ENCODE measurements around the gene KCNG3.

DNA sequence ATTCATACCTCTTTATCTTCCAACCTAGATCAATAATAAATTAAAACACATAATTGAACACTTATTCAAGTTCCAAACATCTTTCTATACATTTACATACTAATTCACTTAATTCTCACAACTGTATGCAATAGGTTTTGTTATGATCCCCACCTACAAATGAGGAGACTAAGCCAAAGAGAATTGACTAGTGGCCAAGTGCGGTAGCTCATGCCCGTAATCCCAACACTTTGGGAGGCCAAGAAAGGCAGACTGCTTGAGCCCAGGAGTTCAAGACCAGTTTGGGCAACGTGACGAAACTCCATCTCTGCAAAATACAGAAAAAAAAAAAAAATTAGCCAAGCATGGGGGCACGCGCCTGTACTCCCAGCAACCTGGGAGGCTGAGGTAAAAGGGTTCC, 36.8 kb downstream of the KCNG3 start:
- TF ChIP-seq ZNF224 (CRISPR knock-in tag; IDR thresholded peaks at IDR 0.05) (no peak), ZNF746 (CRISPR knock-in tag; IDR thresholded peaks at IDR 0.05) (no peak), MXI1 (IDR thresholded peaks at IDR 0.05; ENCODE audit: borderline replicate concordance, low read depth, low read length) (no peak), SIN3A (IDR thresholded peaks at IDR 0.05; ENCODE audit: borderline replicate concordance, low read depth, low read length) (no peak), MAFK (conservative IDR thresholded peaks at IDR 0.05 in 1 of 2, IDR thresholded peaks at IDR 0.05 in 1 of 2; ENCODE audit: low read length in 2 of 2) (no peak), KLF16 (CRISPR knock-in tag; IDR thresholded peaks at IDR 0.05) (no peak), ZNF335 (CRISPR knock-in tag; IDR thresholded peaks at IDR 0.05) (no peak), ZNF251 (CRISPR knock-in tag; IDR thresholded peaks at IDR 0.05) (no peak)
- TF ChIP-seq, protein P1, sequence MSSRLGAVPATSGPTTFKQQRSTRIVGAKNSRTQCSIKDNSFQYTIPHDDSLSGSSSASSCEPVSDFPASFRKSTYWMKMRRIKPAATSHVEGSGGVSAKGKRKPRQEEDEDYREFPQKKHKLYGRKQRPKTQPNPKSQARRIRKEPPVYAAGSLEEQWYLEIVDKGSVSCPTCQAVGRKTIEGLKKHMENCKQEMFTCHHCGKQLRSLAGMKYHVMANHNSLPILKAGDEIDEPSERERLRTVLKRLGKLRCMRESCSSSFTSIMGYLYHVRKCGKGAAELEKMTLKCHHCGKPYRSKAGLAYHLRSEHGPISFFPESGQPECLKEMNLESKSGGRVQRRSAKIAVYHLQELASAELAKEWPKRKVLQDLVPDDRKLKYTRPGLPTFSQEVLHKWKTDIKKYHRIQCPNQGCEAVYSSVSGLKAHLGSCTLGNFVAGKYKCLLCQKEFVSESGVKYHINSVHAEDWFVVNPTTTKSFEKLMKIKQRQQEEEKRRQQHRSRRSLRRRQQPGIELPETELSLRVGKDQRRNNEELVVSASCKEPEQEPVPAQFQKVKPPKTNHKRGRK (CRISPR knock-in tag; IDR thresholded peaks at IDR 0.05), result no peak
- TF ChIP-seq, protein P2, sequence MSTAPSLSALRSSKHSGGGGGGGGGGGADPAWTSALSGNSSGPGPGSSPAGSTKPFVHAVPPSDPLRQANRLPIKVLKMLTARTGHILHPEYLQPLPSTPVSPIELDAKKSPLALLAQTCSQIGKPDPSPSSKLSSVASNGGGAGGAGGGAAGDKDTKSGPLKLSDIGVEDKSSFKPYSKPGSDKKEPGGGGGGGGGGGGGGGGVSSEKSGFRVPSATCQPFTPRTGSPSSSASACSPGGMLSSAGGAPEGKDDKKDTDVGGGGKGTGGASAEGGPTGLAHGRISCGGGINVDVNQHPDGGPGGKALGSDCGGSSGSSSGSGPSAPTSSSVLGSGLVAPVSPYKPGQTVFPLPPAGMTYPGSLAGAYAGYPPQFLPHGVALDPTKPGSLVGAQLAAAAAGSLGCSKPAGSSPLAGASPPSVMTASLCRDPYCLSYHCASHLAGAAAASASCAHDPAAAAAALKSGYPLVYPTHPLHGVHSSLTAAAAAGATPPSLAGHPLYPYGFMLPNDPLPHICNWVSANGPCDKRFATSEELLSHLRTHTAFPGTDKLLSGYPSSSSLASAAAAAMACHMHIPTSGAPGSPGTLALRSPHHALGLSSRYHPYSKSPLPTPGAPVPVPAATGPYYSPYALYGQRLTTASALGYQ (CRISPR knock-in tag; IDR thresholded peaks at IDR 0.05), result no peak
- TF ChIP-seq, protein P3, sequence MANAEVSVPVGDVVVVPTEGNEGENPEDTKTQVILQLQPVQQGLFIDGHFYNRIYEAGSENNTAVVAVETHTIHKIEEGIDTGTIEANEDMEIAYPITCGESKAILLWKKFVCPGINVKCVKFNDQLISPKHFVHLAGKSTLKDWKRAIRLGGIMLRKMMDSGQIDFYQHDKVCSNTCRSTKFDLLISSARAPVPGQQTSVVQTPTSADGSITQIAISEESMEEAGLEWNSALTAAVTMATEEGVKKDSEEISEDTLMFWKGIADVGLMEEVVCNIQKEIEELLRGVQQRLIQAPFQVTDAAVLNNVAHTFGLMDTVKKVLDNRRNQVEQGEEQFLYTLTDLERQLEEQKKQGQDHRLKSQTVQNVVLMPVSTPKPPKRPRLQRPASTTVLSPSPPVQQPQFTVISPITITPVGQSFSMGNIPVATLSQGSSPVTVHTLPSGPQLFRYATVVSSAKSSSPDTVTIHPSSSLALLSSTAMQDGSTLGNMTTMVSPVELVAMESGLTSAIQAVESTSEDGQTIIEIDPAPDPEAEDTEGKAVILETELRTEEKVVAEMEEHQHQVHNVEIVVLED (CRISPR knock-in tag; IDR thresholded peaks at IDR 0.05; ENCODE audit: borderline replicate concordance), result no peak
- TF ChIP-seq, protein P4, sequence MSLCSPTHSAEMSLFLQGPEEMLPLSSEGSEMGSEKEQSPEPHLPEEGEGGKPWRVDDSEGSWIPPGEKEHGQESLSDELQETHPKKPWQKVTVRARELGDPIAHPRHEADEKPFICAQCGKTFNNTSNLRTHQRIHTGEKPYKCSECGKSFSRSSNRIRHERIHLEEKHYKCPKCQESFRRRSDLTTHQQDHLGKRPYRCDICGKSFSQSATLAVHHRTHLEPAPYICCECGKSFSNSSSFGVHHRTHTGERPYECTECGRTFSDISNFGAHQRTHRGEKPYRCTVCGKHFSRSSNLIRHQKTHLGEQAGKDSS (CRISPR knock-in tag; IDR thresholded peaks at IDR 0.05; ENCODE audit: borderline replicate concordance, low read depth), result no peak
- TF ChIP-seq, protein P5, sequence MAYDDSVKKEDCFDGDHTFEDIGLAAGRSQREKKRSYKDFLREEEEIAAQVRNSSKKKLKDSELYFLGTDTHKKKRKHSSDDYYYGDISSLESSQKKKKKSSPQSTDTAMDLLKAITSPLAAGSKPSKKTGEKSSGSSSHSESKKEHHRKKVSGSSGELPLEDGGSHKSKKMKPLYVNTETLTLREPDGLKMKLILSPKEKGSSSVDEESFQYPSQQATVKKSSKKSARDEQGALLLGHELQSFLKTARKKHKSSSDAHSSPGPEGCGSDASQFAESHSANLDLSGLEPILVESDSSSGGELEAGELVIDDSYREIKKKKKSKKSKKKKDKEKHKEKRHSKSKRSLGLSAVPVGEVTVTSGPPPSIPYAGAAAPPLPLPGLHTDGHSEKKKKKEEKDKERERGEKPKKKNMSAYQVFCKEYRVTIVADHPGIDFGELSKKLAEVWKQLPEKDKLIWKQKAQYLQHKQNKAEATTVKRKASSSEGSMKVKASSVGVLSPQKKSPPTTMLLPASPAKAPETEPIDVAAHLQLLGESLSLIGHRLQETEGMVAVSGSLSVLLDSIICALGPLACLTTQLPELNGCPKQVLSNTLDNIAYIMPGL (CRISPR knock-in tag; IDR thresholded peaks at IDR 0.05; ENCODE audit: borderline replicate concordance in 1 of 2, low read depth in 1 of 2), result no peak
- TF ChIP-seq, protein P6, sequence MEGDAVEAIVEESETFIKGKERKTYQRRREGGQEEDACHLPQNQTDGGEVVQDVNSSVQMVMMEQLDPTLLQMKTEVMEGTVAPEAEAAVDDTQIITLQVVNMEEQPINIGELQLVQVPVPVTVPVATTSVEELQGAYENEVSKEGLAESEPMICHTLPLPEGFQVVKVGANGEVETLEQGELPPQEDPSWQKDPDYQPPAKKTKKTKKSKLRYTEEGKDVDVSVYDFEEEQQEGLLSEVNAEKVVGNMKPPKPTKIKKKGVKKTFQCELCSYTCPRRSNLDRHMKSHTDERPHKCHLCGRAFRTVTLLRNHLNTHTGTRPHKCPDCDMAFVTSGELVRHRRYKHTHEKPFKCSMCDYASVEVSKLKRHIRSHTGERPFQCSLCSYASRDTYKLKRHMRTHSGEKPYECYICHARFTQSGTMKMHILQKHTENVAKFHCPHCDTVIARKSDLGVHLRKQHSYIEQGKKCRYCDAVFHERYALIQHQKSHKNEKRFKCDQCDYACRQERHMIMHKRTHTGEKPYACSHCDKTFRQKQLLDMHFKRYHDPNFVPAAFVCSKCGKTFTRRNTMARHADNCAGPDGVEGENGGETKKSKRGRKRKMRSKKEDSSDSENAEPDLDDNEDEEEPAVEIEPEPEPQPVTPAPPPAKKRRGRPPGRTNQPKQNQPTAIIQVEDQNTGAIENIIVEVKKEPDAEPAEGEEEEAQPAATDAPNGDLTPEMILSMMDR (CRISPR knock-in tag; IDR thresholded peaks at IDR 0.05), result no peak
